Liver (tissue), 3 donors: ENCODE measurements around the gene GPR4.

Experiments used
- CTCF ChIP-seq: fragments of 150-350 bp; IDR thresholded peaks from 2 replicates; pipeline ENCODE4 v1.5.1; 2017; ENCODE audit warnings: improper control_type of control experiment, low read depth, low read length; ENCODE audit not compliant: missing input control
- HNF4A ChIP-seq, 2 donors: conservative IDR thresholded peaks; 2 replicates each; pipeline ENCODE4 v1.6.1; 2016; ENCODE audit warnings: antibody characterized with exemption in 2 of 2, mild to moderate bottlenecking in 2 of 2
- YY1 ChIP-seq: IDR thresholded peaks from 2 replicates; pipeline ENCODE4 v1.6.1; 2016; ENCODE audit warnings: antibody characterized with exemption, mild to moderate bottlenecking
- donor health status: healthy.
- donor health status: healthy.

- TF ChIP-seq HNF4A (conservative IDR thresholded peaks at IDR 0.05) (no peak), YY1 (no peak), CTCF (no peak)
These were observed 20.4 kb downstream of the GPR4 start for GRCh38 chr19:45581576-45581975.
